Activated CD4-positive, alpha-beta T cell treated with anti-CD3 and anti-CD28 coated beads for 4 hours (primary cell): Measurements from ENCODE around the gene PLCH2.

ENCODE experiments used
- DNase-seq, 2 donors: peaks; one replicate each; pipeline ENCODE4 v3.0.0-alpha.2; 2020

Gene PLCH2

GRCh38 chr1:2516124-2516523 lies 40.0 kb downstream of the PLCH2 start:
- no peak for DNase-seq

DNA sequence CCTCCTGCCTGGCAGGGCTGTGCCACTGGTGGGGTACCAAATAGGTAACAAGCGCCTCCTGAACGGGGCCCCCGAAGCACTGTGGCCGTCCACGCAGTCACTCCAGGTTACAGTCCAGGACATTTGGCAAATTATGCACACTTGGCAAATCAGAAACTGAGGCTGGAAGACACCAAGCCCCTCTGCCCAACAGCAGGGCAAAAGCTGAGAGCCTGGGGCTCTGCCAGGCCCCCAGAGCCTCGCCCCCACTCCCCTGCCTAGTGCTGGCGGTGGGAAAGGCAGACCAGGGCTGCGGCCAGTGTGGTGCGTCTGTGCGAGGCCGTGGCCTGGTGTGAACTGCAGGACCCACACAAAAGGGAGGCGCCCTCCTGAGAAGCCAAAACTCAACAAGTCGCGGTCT lies 40.9 kb downstream of the PLCH2 start:
- no peak for DNase-seq

DNA sequence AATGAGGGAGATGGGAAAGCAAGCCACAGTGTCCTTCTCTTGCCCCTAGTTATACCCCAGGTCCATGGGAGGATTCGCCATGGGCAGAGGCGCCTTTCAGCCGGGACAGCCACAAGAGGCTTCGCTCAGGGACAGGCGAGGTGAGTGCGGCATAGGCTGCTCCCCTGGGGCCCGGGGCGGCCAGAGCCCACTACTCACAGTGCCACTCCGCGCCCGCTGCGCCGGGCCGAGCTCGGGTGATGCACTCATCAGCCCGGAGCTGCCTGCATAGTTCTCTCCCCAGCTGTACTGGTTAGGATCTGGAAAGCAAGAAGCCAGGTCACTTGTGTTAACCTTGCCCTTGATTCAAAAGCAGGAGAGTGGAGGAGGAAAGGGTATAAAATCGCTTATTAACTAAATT lies 41.9 kb downstream of the PLCH2 start:
- DNase-seq = no peak

DNA sequence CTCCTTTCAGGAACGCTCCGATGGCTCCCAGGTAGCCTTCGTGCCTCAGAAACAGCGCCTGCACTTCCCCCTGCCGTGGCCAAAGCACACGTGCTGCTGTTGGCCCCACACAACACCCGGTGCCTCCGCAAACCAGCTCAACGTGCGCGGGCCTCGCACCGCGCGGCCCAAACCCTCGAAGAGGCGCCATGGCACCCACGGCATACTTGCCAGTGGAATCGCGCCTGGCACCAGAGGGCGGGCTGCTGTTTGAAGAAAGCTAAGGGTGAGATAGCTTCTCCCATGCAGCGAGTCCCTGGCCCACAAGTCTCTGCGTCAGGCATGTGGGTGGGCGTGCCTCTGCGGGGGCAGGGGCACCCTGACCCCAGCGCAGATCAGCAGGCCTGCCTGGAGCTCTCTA lies 42.4 kb downstream of the PLCH2 start:
- no peak for DNase-seq

DNA sequence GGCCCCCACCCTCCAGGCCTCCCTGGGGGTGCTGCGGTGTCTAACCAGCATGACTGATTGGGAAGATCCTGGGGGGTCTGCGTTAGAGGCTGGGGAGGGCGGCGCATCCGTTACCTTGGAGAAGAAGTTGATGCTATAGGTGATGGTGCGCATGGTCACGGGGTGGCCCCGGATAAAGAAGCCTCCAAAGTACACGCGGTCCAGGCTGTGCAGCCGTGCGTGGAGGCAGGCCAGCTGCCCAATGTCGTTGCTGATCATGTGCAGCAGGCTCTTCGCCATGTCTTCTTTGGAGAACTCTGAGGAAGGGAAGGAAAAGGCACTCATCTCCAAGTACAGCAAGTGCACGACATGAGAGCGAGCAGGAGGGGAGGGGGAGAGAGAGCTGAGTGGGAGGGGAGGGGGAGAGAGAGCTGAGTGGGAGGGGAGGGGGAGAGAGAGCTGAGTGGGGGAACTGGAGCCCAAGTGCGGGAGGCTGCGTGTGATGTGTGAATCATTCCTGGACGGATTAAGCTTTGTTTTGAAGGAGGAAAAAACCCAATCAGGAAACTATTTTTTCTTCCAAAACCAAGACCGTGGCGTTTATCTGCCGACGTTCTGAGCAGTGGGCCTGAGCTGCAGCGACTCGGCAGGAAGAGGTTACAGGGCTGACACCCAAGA lies 43.1 kb downstream of the PLCH2 start:
- DNase-seq = no peak

DNA sequence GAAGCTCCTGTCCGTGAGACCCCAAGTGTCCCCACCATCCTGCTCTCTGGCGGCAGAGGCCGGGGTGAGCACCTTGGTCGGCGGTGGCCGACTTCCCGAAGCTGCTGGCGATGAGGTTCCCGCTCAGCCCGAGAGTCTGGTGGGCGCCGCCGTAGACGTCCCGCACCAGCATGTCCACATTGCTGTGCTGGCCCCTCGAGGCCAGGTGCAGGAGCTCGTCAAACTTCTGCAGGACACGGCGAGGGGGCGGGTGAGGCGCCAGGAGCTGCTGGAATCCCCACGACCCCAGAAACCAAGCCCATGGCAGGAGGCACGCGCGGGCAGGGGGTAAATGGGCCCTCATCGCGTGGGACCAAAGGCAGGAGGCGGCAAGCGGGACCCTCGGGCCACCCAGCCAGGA lies 43.6 kb downstream of the PLCH2 start:
- no peak for DNase-seq

- no peak for DNase-seq
Measured at GRCh38 chr1:2520206-2520605, 44.1 kb downstream of the PLCH2 start.

- no peak for DNase-seq
Measured at GRCh38 chr1:2520806-2521205, 44.7 kb downstream of the PLCH2 start.

- DNase-seq = no peak
Measured at GRCh38 chr1:2522230-2522629, 46.1 kb downstream of the PLCH2 start.

GRCh38 chr1:2523191-2523890 lies 47.3 kb downstream of the PLCH2 start:
- peak in 1 of 2 donors; percentile 38 for DNase-seq

DNA sequence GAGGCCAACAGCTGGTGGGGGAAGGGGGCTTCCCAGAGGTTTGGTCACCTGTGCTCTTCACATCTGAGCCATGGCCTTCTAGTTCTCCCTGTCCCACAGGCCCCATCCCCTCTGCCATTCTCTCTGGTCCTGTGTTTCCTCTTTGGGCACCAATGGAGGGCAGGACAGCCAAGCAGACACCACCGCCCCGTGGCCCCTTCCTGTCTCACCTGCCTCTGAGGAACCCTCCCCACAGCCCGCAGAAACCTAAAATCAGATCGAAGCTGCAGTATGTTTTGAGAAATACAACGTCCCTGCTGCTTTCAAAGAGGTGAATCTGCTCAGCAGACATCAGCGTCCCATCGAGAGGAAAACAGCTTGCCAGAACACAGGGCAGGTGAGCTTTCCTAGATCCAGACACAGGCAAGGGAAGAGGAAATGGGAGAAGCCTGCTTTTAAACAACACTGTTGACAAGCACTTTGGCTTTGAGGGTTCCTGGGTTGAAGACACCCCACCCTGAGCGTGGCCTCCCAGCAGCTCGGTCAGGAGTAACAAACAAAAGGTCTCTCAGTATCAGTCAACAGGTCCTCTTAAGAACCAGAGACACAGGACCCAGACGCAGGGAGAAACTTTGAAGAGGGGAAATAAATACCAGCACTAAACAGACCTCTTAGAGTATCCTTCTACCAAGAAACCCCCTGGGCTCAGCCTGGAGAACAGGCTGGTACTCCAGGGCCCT lies 48.0 kb downstream of the PLCH2 start:
- no peak for DNase-seq

DNA sequence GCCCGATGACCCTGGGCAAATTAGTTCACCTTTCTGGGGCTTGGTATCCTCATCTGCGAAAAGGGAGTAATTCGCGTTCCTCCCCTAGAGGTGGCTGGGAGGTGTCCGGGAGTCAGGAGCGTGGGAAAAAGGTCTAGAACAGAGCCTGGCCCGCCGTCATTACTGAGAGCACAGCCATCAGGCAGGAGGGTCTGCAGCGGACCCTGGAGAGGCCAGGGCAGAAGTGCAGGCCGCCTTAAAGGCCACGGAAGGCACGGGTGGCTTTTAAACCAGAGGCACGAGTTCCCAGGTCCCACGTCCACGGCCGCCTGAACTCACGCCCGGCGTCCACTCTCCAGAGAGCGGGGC lies 49.5 kb downstream of the PLCH2 start:
- DNase-seq = no peak

- DNase-seq = peak; percentile 85 to 92
Measured at GRCh38 chr1:2525920-2526823, 50.1 kb downstream of the PLCH2 start, which contains the start of gene PANK4. PANK4 (minus strand) TSS chr1:2526596; CDS start chr1:2526587, 9 bp downstream.

GRCh38 chr1:2526824-2527555 lies 50.9 kb downstream of the PLCH2 start:
- DNase-seq = peak; percentile 55 to 61

DNA sequence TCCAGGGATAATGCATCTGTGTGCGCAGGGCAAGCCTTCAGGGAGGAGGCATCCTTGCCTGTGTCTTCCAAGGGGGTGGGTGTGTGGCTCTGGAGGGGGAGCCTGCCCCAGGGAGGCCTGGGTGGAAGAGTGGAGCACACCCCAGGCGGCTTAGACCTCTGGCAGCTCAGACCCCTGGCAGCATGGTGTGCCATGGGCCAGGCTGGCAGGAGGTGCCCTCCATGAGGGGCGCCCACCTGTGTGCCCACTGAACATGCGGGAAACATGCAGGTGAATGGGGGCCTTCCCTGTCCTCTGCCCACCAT lies 51.4 kb downstream of the PLCH2 start:
- DNase-seq = no peak

DNA sequence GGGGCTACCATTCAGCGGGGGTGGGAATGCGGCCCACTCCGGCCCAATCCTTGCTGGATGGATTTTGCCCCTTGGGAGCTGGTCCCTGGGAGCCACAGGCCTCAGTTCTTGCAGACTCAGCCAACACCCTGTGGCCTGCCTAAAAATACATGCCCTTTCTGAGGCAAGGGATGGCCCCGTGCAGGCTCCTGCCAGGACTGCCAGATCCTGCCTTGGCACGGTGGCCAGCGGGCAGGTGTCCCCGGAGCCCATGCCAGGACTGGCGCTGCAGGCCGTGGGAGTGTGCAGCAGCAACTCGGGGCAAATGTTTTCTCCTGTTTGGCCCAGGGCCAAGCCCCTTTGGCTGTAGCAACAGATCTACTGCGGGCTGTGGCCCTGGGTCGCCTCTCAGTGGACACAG lies 51.9 kb downstream of the PLCH2 start:
- no peak for DNase-seq

GRCh38 chr1:2528611-2528965 lies 52.5 kb downstream of the PLCH2 start:
- no peak for DNase-seq

GRCh38 chr1:2528966-2529783 lies 53.1 kb downstream of the PLCH2 start:
- DNase-seq = peak; percentile 50 to 64

DNA sequence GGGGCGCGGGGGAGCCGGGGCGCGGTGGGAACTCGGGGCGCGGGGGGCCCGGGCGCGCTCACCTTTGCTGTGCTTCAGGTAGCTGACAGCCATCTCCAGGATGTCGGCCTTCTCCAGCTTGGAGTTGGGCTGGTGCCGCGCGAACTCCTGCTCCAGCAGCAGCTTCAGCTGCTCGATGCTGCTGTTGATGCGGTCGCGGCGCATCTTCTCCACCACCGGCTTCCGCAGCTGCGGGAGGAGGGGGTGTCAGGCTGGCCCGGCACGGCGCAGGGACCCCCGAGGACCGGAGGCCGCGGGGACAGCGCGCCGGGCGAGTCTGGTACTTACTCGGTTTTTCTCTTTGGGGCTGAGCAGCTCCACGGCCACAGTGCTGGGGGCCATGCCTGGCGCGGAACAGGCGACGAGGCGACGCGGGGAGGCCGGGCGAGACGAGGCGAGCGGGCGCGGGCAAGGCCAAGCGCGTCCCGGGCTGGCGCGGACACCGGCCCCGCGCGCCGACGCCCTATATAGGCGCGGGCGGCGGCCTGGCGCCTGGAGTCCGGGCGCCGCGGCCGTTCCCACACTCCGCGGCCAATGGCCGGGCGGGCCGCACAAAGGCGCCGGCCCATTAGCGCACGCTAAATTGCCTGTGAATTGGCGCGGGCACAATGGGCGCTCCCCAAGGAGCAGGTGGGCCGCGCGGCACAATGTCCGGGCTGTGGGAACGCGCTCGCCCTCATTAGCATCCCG lies 53.9 kb downstream of the PLCH2 start, which contains the start of gene HES5:
TSS of gene HES5 (minus strand) at position 480 of the 729 bp plus-strand sequence. CDS start at position 381, 99 bp downstream.
- peak in 1 of 2 donors; percentile 26 for DNase-seq

DNA sequence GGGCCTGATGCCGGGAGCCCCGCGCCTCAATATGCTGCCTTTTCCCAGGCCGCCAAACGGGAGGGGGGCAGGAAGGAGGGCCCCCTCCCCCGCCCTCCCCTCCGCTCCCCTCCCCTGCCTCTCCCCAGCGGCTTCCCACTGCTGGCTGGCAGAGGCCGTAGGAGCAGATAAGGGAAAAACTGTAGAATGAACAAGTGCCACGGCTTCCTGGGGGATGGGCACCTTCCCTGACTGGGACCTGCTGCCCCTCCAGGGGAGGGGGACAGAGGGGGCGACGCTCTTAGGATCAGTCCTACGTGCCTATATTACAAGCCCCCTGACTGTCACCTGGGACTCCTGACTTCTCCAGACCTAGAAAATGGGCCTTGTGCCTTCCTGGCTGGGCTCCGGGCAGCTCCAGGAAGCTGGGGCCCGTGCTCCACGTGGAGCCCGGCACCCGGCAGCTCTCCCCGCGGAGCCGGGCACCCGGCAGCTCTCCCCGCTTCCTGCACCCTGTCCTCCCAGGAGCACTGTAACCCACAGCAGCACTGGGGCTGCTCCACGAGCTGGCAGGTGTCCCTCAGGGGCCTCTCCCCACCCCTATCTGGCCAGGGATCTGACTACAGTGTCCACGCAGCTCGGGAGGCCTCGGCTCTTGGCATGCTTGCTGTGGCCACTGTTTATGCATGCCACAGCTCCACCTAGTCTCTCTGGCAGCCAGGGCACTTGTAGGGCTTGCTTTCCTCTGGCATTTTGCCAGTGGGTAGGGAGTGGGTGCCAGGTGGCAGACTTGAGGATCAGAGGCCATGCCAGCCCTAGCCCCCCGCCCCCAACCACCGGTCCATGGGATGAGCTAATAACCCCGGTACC lies 54.6 kb downstream of the PLCH2 start:
- no peak for DNase-seq
